HuH-7 (cell line): ENCODE results near the gene DFFA.
A peak's percentile ranks its signal among the peaks of the same experiment; 100 is the strongest.
"Not testable (repeated sequence)": the region's sequence is repeated elsewhere in the genome, so short reads cannot be mapped to it uniquely, and the experiment has no call there.

Experiments
- DNase-seq: peaks from one replicate; pipeline ENCODE4 v3.0.0; 2011; ENCODE audit warnings: low spot score

DFFA gene

GRCh38 chr1:10472220-10473144, at the start of gene DFFA:
Gene DFFA (minus strand): TSS chr1:10472529. CDS start chr1:10472458, 71 bp downstream.
- DNase-seq, result peak; percentile 87

GRCh38 chr1:10521537-10522157, 49.3 kb upstream of the DFFA start:
- no peak for DNase-seq

- no peak for DNase-seq
These were observed 48.6 kb upstream of the DFFA start for GRCh38 chr1:10520952-10521351.

- DNase-seq, result no peak
These were observed 48.2 kb upstream of the DFFA start for GRCh38 chr1:10520497-10520896.

- no peak for DNase-seq
These were observed 46.7 kb upstream of the DFFA start for GRCh38 chr1:10519016-10519417.

GRCh38 chr1:10517677-10517982, 45.3 kb upstream of the DFFA start:
- DNase-seq, result no peak

GRCh38 chr1:10516925-10517676, 44.8 kb upstream of the DFFA start:
- DNase-seq, result no peak

GRCh38 chr1:10515976-10516750, 43.8 kb upstream of the DFFA start:
- no peak for DNase-seq

GRCh38 chr1:10515301-10515975, 43.1 kb upstream of the DFFA start:
- no peak for DNase-seq

- no peak for DNase-seq
These were observed 42.3 kb upstream of the DFFA start for GRCh38 chr1:10514490-10515235.

- DNase-seq, result no peak
These were observed 40.9 kb upstream of the DFFA start for GRCh38 chr1:10513199-10513598.

- no peak for DNase-seq
These were observed 39.2 kb upstream of the DFFA start for GRCh38 chr1:10511494-10511885.

- DNase-seq, result no peak
These were observed 38.5 kb upstream of the DFFA start for GRCh38 chr1:10510520-10511493.

GRCh38 chr1:10509809-10510509, 37.6 kb upstream of the DFFA start:
- DNase-seq, result no peak

- no peak for DNase-seq
These were observed 36.2 kb upstream of the DFFA start for GRCh38 chr1:10508511-10508951.

- DNase-seq, result peak; percentile 70
These were observed 35.0 kb upstream of the DFFA start for GRCh38 chr1:10507111-10507879.

GRCh38 chr1:10506677-10507047, 34.3 kb upstream of the DFFA start:
- no peak for DNase-seq

- DNase-seq, result not testable (repeated sequence)
These were observed 33.8 kb upstream of the DFFA start for GRCh38 chr1:10506046-10506676.
